Urinary bladder (tissue), 4 donors: Measurements from ENCODE around the gene ADH4. TPM values are rescaled to one million over a fixed set of nuclear protein-coding genes. Genes with fewer than 3 reads are reported as not detected.
"Not testable (repeated sequence)": the region's sequence is repeated elsewhere in the genome, so short reads cannot be mapped to it uniquely, and the experiment has no call there.

Source experiments
- DNase-seq: peaks from one replicate; pipeline ENCODE4 v3.0.0-alpha.2; 2015; ENCODE audit errors: extremely low spot score
- H3K27ac ChIP-seq: one replicate; pipeline ENCODE4 v1.5.1; 2013; ENCODE audit warnings: low read depth, mild to moderate bottlenecking, moderate library complexity
- H3K36me3 ChIP-seq: one replicate; pipeline ENCODE4 v1.6.1; 2013; ENCODE audit warnings: mild to moderate bottlenecking, moderate library complexity; ENCODE audit not compliant: insufficient read depth
- H3K4me1 ChIP-seq: one replicate; pipeline ENCODE4 v1.6.1; 2013; ENCODE audit warnings: mild to moderate bottlenecking, moderate library complexity; ENCODE audit not compliant: insufficient read depth
- H3K4me3 ChIP-seq: one replicate; pipeline ENCODE4 v1.5.1; 2013; ENCODE audit warnings: low read depth, low read length
- WGBS: extraction: QIAGEN DNeasy Blood & Tissue Kit; methylation state at CpG from one replicate; pipeline ENCODE4 v1.1.7; 2013; 5-methylcytosine and 5-hydroxymethylcytosine counted together
- polyA plus RNA-seq: library from polyadenylated mRNA; stranded (reverse); fragments of 200-250 nt; gene quantifications from one replicate; pipeline ENCODE4 v1.2.3, GENCODE V29; 2013
- total RNA-seq: library from RNA; depleted of rRNA; stranded (reverse); fragments of >200 nt; gene quantifications from one replicate; pipeline ENCODE4 v1.2.3, GENCODE V29; 2014
- donor health status: healthy with polysubstance abuse.
- donor health status: healthy.

Gene ADH4
- total RNA-seq (not detected), polyA plus RNA-seq (0.22 TPM)

GRCh38 chr4:99144070-99144469 is at the start of gene ADH4:
ADH4 (minus strand) TSS chr4:99144297; CDS start chr4:99144222, 75 bp downstream.
- H3K4me1 ChIP-seq: no peaks in the 10 kb centered on the region
- no peak within 1 kb of the TSS for H3K27ac ChIP-seq
- no peak within 1 kb of the TSS for H3K4me3 ChIP-seq
- 47% methylated on average over 2 of the region's 2 CpGs for WGBS
- no peaks in the 10 kb centered on the region for H3K36me3 ChIP-seq
- no peak for DNase-seq

GRCh38 chr4:99190336-99190735 is 46.2 kb upstream of the ADH4 start:
- no peak overlapping the region for H3K4me3 ChIP-seq
- WGBS: 68% methylated on average over 5 of the region's 5 CpGs
- no peaks in the 10 kb centered on the region for H3K4me1 ChIP-seq
- H3K36me3 ChIP-seq: no peaks in the 10 kb centered on the region
- DNase-seq: no peak
- no peak overlapping the region for H3K27ac ChIP-seq

DNA sequence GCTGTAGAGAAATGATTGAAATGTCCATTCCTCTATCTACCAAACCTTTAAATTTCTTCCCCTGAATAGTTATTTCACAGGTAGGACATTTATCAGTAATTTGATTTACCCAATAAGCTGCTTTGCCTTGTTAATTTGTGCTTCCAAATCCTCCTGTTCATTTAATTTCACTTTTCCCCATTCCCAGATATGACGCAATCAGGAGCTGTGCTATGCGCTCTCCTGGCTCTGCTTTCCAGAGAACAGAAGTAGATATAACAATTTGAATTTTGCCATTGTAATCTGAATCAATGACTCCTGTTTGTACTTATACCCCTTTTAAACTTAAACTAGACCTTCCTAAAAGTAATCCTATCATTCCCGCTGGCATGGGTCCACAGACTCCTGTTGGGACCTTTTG is 45.8 kb upstream of the ADH4 start:
- not testable (repeated sequence) for H3K4me3 ChIP-seq, DNase-seq, H3K27ac ChIP-seq, H3K36me3 ChIP-seq, H3K4me1 ChIP-seq
- WGBS: 87% methylated on average over 3 of the region's 3 CpGs

DNA sequence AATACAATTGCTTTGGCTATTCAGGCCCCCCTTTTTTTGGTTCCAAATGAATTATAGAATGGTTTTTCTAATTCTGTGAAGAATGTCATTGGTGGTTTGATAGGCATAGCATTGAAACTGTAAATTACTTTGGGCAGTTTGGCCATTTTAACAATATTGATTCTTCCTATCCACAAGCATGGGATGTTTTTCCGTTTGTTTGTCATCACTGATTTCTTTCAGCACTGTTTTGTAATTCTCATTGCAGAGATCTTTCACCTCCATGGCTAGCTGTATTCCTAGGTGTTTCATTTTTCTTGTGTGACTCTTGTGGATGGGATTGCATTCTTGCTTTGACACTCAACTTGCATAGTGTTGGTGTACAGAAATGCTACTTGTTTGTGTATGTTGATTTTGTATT is 41.9 kb upstream of the ADH4 start:
- Histone ChIP-seq H3K4me3 (no peak overlapping the region), H3K36me3 (no peaks in the 10 kb centered on the region), H3K27ac (no peak overlapping the region), H3K4me1 (no peaks in the 10 kb centered on the region)
- DNase-seq: no peak
- WGBS: 86% methylated on average over 1 of the region's 1 CpG

DNA sequence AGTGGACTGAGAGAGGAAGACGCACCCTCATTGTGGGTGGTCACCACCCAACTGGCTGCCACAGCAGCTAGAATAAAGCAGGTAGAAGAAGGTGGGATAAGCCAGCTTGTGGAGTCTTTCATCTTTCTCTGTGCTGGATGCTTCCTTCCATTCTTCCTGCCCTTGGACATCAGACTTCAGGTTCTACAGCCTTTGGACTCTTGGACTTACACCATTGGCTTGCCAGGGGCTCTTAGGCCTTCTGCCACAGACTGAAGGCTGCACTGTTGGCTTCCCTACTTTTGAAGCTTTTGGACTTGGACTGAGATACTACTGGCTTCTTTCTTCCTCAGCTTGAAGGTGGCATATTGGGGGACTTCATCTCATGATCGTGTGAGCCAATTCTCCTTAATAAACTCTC is 41.5 kb upstream of the ADH4 start:
- H3K36me3 ChIP-seq: no peaks in the 10 kb centered on the region
- no peak for DNase-seq
- 97% methylated on average over 2 of the region's 2 CpGs for WGBS
- no peak overlapping the region for H3K4me3 ChIP-seq
- no peak overlapping the region for H3K27ac ChIP-seq
- H3K4me1 ChIP-seq: no peaks in the 10 kb centered on the region

DNA sequence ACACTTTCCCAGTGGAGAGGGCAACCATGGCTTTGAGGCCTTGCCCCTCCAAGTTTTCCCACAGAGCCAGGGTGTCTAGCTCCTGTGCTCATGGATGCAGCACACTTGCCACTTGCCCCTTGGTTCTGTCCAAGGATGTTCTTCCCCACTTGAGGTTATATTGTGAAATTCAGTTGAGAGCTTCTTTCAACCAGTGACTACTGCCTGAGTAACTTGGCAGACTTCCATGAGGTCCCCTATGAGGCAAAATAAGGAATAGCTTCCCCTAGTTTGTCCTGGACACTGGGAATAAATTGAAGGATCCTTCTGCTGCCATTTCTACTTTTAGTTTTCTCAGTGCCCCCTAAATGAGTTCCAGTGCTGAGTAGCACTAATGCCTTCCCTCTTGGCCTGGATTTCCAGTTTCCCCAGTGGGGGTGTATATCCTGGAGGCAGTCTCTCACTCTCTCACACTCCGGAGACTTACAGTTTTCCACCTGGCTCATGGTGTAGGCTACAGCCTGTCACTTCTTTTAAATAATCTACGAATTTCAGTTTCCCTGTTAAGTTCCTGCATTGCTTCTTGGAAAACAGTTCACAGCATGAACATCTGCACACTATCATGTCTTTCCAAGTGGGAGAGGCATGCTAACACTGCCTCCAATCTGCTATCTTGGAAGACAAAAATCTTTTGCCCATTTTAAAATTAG is 36.4 kb upstream of the ADH4 start:
- no peak for DNase-seq
- Histone ChIP-seq H3K4me1 (no peaks in the 10 kb centered on the region), H3K4me3 (no peak overlapping the region), H3K27ac (no peak overlapping the region), H3K36me3 (no peaks in the 10 kb centered on the region)
- 34% methylated on average over 2 of the region's 2 CpGs for WGBS

DNA sequence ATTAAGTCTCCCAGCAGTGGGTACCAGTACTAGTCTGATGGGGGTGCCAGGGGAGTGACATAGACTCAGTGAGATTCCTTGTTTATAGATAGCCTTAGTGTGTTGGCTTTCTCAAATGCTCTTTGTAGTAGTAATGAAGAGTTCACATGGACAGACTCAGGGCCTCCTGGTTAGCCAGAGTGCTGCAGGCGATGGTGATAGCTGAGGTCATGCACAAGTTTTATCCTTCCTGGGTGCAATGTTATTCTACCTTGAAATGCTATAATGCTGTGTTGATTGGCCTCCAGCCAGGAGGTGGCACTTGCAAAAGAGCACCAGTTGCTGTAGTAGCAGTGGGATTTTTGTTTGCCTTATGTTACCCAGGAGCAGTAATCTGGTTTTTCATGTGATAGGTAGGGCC is 35.5 kb upstream of the ADH4 start:
- Histone ChIP-seq H3K36me3 (no peaks in the 10 kb centered on the region), H3K4me3 (no peak overlapping the region), H3K4me1 (no peaks in the 10 kb centered on the region), H3K27ac (no peak overlapping the region)
- no peak for DNase-seq
- WGBS: 84% methylated on average over 1 of the region's 1 CpG

DNA sequence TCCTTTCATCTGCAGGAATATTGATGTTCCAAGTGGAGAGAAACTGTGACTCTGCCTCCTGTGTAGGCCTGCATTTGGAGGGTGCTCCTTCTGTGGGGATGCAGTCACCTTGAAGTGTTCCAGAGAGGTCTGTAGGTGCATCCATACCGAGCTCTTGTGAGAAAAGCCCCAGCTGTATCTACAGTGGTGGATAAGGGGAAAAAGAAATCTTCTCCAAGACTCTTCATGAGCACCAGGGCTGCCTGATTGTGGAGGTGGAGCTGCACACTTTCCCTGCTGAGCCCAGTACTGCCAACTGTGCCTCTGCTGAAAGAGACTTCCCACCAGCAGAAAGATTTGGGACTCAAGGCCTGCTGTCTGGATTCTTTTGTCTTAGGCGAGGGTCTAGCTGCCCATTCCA is 35.1 kb upstream of the ADH4 start:
- 84% methylated on average over 2 of the region's 2 CpGs for WGBS
- Histone ChIP-seq H3K4me3 (no peak overlapping the region), H3K36me3 (no peaks in the 10 kb centered on the region), H3K27ac (no peak overlapping the region), H3K4me1 (no peaks in the 10 kb centered on the region)
- DNase-seq: no peak

DNA sequence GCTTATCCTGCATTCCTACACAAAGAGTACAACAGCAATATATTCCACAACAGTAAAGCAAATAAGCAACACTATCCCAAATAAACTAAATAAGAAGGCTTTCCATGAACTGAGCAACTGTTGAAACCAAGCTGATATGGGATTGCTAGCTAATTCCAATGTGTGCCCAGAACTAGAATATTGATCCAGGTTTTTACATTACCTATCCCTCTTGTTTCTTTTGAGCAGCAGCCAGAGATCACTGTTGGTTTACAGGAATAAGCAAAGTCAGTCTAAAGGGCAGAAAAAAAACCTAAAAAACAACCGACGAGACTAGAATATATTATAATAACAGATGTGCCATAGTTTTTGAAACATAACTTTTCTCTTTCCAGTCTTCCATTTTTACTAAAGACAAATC is 22.4 kb upstream of the ADH4 start:
- Histone ChIP-seq H3K27ac (no peak overlapping the region), H3K4me3 (no peak overlapping the region), H3K36me3 (no peaks in the 10 kb centered on the region), H3K4me1 (no peaks in the 10 kb centered on the region)
- WGBS: 65% methylated on average over 2 of the region's 2 CpGs
- no peak for DNase-seq

DNA sequence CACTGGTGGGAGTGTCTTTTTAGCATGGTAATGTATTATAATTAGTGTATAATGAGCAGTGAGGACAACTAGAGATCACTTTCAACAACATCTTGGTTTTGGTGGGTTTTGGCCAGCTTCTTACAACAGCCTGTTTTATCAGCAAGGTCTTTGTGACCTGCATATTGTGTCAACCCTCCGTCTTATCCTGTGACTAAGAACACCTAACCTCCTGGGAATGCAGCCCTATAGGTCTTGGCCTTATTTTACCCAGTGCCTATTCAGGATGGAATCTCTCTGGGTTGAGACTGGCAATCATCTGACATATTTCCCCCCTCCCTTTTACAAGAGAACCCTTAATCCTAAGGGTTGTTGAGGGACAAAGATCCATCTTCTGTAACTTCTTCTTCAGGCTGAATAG is 21.9 kb upstream of the ADH4 start:
- 93% methylated on average over 1 of the region's 1 CpG for WGBS
- Histone ChIP-seq H3K36me3 (no peaks in the 10 kb centered on the region), H3K4me3 (no peak overlapping the region)

GRCh38 chr4:99161373-99162099 is 17.4 kb upstream of the ADH4 start:
- Histone ChIP-seq H3K36me3 (no peaks in the 10 kb centered on the region), H3K4me3 (no peak overlapping the region), H3K27ac (no peak overlapping the region), H3K4me1 (no peaks in the 10 kb centered on the region)
- no peak for DNase-seq
- WGBS: 95% methylated on average over 3 of the region's 3 CpGs

More for the DNA sequence above, 21.9 kb upstream of the ADH4 start:
- no peak for DNase-seq
- no peaks in the 10 kb centered on the region for H3K4me1 ChIP-seq
- H3K27ac ChIP-seq: no peak overlapping the region

DNA sequence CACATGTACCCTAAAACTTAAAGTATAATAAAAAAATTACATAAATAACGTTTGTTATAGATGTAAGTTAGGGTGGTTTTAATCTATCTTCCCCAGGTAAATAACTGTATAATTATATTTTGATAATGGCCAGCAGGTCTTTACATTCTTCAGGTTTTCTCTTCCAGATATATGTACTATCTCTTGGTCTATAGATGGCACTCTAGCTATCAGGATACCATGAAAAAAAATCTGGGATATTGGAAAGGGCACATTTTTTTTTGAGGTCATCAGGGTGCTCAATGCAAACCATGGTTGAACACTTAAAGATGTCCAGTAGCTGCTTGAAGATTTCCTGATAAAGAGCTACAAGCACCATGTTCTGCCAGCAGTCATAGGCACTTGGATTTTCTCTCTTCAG is 15.6 kb upstream of the ADH4 start:
- Histone ChIP-seq H3K4me1 (no peaks in the 10 kb centered on the region), H3K36me3 (no peaks in the 10 kb centered on the region), H3K4me3 (no peak overlapping the region), H3K27ac (no peak overlapping the region)
- DNase-seq: no peak
- WGBS: 64% methylated on average over 1 of the region's 1 CpG

GRCh38 chr4:99157478-99157935 is 13.4 kb upstream of the ADH4 start:
- DNase-seq: no peak
- Histone ChIP-seq H3K36me3 (no peaks in the 10 kb centered on the region), H3K27ac (no peak overlapping the region), H3K4me1 (no peaks in the 10 kb centered on the region), H3K4me3 (no peak overlapping the region)
- WGBS: 37% methylated on average over 3 of the region's 3 CpGs

GRCh38 chr4:99156992-99157391 is 12.9 kb upstream of the ADH4 start:
- H3K4me3 ChIP-seq: no peak overlapping the region
- WGBS: 67% methylated on average over 1 of the region's 1 CpG
- H3K27ac ChIP-seq: no peak overlapping the region
- H3K4me1 ChIP-seq: no peaks in the 10 kb centered on the region
- DNase-seq: no peak
- no peaks in the 10 kb centered on the region for H3K36me3 ChIP-seq
